GM18951 (cell line): ENCODE results near the gene LDB1.

Experiments
- POLR2A ChIP-seq: IDR thresholded peaks from 4 replicates; pipeline ENCODE4 v1.6.1; 2011; ENCODE audit warnings: mild to moderate bottlenecking; ENCODE audit not compliant: insufficient read length, insufficient read depth; ENCODE audit errors: extremely low read depth
- in situ Hi-C: fragments of 300-500 bp; cut with MboI; formaldehyde crosslinking; loops from one replicate; pipeline ENCODE4 v1.12.0; 2022; ENCODE audit warnings: low sequenced_read_pairs, mixed read lengths, inconsistent platforms; ENCODE audit not compliant: unreplicated experiment

LDB1 gene

DNA sequence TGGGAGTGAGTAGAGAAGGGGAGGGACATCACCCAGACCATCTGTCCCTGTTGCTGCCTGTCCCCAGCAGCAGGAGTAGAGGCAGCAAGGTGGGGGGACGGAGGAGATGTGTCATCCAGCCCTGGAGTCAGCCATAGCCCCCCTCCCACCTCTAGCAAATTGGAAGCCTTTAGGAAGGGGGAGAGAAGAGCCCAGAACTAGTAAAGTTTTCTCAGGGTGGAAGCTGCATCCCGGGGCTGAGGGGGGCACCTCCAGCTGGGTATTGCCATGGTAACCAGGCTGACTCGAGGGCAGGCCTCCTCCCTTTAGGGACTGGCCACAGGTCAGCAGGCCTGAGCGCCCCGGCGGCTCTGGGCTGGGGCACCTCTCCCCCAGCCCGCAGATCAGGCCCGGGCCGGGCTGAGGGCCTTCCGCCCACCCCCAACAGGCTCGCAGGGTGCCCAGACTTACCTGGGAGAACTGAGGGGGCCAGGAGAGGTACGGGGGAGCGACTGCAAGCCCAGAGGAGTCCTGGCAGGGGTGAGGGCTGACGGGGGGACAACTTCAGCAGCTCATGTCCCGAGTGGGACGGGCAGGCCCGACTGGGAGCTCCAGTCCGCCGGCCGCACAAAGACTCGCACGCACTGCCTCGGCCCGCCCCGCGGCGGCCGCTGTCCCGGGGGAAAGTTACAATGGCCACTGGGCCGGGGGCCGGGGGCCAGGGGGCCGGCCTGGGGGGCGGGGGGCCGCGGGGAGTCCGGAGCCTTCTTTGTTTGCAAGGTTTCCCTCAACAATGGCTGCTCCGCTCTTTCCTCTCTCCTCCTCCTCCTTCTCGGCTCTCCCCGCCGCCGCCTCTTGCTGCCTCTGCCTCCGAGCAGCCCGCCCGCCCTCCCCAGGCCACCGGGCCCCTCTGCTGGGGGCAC, 6.0 kb downstream of the LDB1 start:
- no peak for TF ChIP-seq POLR2A
- in situ Hi-C loops = no loop called here

DNA sequence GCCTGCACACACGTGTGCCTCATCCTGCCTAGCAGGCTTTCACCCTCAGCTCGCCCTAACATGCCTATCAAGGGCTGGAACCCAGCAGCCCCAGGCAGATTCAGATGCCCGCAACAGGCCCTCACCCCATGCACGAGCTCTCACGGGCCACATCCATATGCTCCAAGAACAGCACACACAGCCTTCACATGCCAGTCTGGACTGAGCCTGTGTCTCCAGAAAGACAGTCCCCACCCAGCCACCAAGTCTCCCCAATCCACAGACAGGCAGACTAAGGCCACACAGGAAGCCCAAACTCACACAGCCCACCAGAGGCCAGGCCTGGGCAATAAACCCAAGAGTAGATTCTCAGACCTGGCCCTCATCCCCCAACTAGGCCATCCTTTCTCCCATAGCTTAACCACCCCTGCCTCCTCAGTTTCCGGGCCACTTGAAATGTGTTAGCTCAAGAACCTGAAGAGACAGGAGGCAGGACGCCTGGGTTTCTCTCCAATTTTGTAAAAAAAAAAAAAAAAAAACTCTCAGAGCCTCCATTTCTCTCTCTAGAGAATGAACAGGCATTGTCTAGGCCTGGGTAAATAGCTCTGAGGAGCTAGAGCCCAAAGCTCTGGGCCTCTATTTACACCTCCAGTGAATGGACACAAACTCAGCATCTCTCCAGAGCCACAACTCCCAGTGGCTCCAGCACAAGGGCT, 6.8 kb downstream of the LDB1 start:
- in situ Hi-C loops = no loop called here
- no peak for TF ChIP-seq POLR2A

DNA sequence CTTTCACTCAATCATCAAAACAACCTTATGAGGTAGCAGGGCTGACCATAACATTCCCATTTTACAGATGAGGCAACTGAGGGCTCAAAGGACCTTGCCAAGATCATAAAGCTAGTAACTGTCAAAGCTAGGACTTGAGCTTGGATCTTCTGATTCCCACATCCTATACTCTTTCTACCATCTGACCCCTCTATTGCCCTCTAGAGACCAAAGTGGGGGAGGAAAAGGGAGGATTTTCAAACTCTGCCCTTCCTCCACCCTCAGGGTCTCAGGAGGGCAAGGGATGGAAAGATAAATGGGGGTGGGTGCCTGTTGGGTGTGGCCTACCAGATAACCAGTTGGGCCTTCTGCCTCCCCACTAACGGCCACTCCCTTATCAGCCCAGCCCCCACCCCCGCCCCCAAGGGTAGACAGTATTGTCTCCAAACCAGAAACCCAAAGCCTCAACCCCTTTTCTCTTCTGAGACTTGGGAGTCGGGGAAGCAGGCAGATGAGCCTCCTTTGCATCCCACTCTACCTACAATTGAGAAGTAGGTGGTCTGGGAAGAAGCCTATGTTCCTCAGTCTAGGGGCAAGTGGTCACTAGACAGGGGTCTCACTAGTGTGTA, 7.9 kb downstream of the LDB1 start:
- in situ Hi-C loops = no loop called here
- no peak for TF ChIP-seq POLR2A

DNA sequence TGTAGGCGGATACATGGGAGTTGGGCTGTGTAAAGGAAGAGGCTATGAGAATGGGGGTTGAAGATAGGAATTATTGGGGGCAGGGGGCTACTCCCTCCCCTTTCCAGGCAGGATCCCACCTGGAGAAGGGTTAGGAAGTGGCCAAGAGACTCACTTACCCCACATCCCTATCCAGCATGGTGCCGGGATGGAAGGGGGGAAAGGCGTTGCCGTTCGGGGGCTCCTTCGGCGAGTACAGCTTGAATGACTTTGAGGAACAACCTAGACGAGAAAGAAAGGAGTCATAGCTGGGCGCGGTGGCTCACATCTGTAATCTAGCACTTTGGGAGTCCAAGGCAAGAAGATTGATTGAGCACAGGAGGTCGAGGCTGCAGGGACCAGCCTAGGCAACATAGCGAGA, 8.9 kb downstream of the LDB1 start:
- TF ChIP-seq POLR2A = no peak

DNA sequence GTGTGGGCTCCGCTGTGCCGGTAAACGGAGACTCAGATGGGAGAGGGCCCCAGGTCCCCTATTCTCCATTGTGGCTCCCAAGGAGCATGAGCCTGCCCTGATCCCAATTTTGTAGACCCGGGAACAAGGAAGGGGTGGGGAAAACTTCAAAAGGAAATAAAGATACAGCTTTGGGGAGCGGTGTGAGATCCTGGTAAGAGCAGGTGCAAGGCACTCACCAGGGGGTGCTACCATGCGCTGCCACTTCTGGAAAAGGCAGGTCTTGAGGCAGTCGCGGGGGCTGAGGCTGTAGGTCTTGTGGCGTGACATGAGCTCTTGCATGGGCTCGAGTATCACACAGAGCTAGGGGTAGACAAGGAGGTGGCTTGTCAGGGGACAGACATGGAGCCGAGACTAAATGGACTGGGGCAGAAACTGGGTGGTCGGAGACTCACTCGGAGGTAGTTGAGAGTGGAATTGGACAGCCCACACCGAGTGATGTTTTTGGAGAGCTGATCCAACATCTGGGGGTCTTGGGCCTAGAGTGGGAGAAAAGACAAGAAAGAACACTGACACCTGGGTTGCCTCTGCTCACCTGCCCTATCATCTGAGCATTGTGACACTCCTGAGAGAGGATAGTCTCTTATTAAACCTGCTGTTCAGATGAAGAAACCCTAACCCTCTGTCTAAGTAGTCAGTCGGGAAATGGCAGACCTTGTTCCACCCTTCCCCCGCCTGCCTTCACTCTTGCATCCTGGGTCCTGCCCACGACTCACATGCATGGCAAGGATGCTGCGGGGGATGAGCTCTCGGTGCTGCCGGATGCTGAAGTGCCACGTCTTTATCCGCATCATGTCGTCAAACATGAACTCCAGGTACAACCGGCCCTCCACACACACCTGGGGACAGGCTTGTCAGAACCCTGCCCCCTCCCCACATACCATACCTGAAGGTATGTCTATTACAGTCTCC, 10.7 kb downstream of the LDB1 start:
- in situ Hi-C loops = no loop called here
- TF ChIP-seq POLR2A = no peak

More for the DNA sequence above, 8.9 kb downstream of the LDB1 start:
- in situ Hi-C loops = no loop called here

DNA sequence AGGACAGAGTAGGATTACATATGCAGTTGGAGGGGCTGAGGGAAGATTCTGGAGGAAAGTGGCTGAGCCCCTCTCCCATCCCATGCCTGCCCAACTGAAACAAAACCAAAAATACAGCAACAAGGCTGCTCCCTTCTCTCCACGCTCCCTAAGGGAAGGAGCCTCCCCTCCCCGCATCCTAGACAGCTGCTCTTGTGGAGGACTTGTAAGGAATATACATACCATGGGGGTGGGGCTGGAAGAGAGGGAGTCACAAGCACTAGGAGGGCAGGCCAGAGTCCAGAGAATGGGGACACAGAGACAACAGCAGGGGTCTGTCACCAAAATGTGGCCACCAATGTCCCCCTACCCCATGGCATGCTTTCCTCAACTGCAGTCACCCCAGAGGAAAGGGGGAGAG, 13.2 kb downstream of the LDB1 start:
- no peak for TF ChIP-seq POLR2A
- in situ Hi-C loops = no loop called here

DNA sequence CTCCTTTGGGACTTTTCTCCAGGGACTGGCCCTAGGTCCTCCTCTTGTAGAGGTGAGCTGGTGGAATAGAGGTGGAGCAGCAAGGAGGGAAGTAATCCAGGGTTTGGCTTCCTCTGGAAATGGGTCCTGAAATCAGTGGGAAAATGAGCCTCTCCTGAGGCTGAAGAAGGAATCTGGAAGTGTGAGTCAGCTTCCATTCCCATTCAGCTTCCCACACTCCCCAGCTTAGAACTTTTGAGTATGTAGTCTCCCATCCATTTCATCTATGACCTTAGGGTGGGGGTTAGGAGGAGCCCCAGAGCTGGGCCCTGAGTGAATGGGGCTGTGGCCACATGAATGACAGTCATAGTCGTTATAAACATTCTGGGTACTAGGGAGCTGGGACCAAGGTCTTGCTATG, 17.7 kb downstream of the LDB1 start:
- in situ Hi-C loops = no loop called here
- TF ChIP-seq POLR2A = no peak

DNA sequence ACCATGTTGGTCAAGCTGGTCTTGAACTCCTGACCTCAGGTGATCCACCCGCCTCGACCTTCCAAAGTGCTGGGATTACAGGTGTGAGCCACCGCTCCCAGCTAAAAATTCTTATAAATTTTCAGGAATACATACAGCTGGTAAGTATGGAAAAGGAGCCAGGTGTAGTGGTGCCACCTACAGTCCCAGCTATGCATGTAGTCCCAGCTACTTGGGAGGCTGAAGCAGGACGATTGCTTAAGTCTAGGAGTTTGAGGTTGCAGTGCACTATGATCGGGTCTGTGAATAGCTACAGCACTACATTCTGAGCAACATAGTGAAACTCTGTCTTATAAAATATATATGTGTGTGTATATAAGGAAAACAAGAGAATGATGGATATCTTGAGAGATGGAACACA, 19.0 kb downstream of the LDB1 start:
- in situ Hi-C loops = no loop called here
- no peak for TF ChIP-seq POLR2A

DNA sequence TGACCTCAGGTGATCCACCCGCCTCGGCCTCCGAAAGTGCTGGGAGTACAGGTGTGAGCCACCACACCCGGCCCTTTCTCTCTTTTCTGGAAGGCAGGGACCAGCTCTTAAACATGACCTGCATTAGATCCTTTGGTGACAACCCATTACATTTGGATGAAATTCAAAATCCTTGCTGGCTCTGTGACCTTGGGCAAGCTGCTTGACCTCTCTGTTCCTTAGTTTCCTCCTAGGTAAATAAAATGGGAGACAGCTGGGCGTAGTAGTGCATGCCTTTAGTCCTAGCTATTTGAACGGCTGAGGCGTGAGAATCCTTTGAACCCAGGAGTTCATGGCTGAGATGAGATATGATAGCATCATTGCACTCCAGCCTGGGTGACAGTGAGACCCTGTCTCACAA, 23.7 kb downstream of the LDB1 start:
- no peak for TF ChIP-seq POLR2A
- in situ Hi-C loops = loop anchor here (25.0 kb wide), 1 partner anchor 484 kb away; no protein-coding TSS in a partner anchor

DNA sequence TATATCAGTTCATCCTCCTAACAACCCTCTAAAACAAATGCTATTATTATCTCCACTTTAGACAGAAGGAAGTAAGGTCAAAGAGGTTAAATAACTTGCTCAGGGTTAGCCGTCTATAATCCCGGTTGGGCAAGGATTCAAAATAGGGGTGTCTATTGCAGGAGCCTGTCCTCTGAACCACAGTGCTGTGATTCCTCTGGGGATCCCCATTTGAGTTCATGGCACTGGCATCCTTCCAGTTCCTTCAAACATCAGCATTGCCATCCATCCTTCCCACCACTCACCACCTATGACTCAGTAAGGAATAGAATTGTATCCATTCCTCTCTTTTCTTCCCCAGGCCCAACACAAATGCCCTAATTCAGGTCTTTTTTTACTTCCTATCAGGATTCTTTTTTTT, 29.4 kb downstream of the LDB1 start:
- in situ Hi-C loops = loop anchor here (25.0 kb wide), 1 partner anchor 478 kb away; no protein-coding TSS in a partner anchor

DNA sequence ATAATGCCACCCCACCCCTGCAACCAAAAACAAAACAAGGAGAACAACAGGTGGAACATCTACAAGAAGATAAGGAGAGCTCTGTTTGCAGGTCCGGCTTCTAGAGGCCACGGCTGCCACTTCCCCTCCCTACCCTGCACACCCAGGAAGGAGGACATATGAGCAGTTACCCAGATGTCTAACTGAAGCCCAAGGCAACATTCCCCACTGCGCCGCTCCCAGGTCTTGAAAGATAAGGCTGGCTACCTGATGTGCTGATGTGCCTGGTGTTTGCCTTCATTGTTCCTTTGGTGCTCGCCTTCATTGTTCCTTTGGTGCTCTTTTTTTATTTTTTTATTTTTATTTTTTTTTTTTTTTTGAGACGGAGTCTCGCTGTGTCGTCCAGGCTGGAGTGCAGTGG, 34.0 kb downstream of the LDB1 start:
- in situ Hi-C loops = loop anchor here (25.0 kb wide), 1 partner anchor 474 kb away; no protein-coding TSS in a partner anchor

More for the DNA sequence above, 29.4 kb downstream of the LDB1 start:
- TF ChIP-seq POLR2A = no peak

DNA sequence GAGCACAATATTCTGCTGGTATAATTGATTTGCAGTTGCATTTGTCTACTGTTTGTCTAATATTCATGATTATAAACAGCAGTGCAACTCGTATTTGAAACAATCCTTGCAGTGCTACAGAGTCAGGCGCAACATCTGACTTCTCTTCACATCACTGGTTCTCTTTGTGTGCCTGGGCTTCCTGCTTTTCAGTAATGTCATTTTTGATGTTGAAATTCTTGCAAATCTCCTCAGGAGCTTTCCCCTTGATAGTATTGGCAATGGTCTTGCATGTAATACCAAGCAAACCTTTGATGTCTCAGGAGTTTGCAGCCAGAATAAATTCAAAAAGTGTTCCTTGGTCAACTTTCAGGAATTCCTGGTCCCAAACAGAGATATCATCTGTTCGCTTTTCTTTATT, 34.8 kb downstream of the LDB1 start:
- no peak for TF ChIP-seq POLR2A
- in situ Hi-C loops = loop anchor here (25.0 kb wide), 1 partner anchor 473 kb away; no protein-coding TSS in a partner anchor

More for the DNA sequence above, 34.0 kb downstream of the LDB1 start:
- TF ChIP-seq POLR2A = no peak
